H9 (cell line): ENCODE data around the gene NOTCH1. TPM values are rescaled to one million over a fixed set of nuclear protein-coding genes. Genes with fewer than 3 reads are reported as not detected.

Experiments used
- DNase-seq: peaks from one replicate; pipeline ENCODE4 v3.0.0-alpha.2; 2017
- H2AFZ ChIP-seq: one replicate; pipeline ENCODE4 v1.6.1; 2013; ENCODE audit warnings: mild to moderate bottlenecking, low read length, control low read depth, moderate library complexity
- H2AK5ac ChIP-seq: 2 replicates; pipeline ENCODE4 v1.6.1; 2013; ENCODE audit warnings: low read length, control low read depth, mixed read lengths; ENCODE audit not compliant: insufficient read length
- H2BK120ac ChIP-seq: one replicate; pipeline ENCODE4 v1.6.1; 2013; ENCODE audit warnings: low read depth, mild to moderate bottlenecking, low read length, control low read depth, inconsistent platforms; ENCODE audit not compliant: poor library complexity, severe bottlenecking
- H2BK12ac ChIP-seq: 2 replicates; pipeline ENCODE4 v1.6.1; 2013; ENCODE audit warnings: low read length, control low read depth, mixed read lengths, low read depth; ENCODE audit not compliant: insufficient read length
- H2BK15ac ChIP-seq: 2 replicates; pipeline ENCODE4 v1.6.1; 2013; ENCODE audit warnings: low read depth, low read length, control low read depth
- H2BK20ac ChIP-seq: one replicate; pipeline ENCODE4 v1.6.1; 2013; ENCODE audit warnings: low read depth, mild to moderate bottlenecking, low read length, control low read depth, inconsistent platforms; ENCODE audit not compliant: poor library complexity, severe bottlenecking
- H2BK5ac ChIP-seq: 2 replicates; pipeline ENCODE4 v1.6.1; 2013; ENCODE audit warnings: low read length, control low read depth, mixed read lengths; ENCODE audit not compliant: insufficient read length
- H3K14ac ChIP-seq: 2 replicates; pipeline ENCODE4 v1.6.1; 2013; ENCODE audit warnings: low read length, control low read depth; ENCODE audit not compliant: insufficient read depth
- H3K18ac ChIP-seq: 2 replicates; pipeline ENCODE4 v1.6.1; 2013; ENCODE audit warnings: low read depth, mild to moderate bottlenecking, mixed read lengths, low read length, control low read depth; ENCODE audit not compliant: insufficient read length
- H3K23ac ChIP-seq: 2 replicates; pipeline ENCODE4 v1.6.1; 2013; ENCODE audit warnings: low read length, control low read depth, mixed read lengths, low read depth; ENCODE audit not compliant: insufficient read length
- H3K23me2 ChIP-seq: 2 replicates; pipeline ENCODE4 v1.6.1; 2013; ENCODE audit warnings: low read depth, mild to moderate bottlenecking, mixed read lengths, low read length, control low read depth; ENCODE audit not compliant: insufficient read length, poor library complexity, severe bottlenecking
- H3K27ac ChIP-seq: 2 replicates; pipeline ENCODE4 v1.5.1; 2013; ENCODE audit warnings: low read length, control low read depth, mixed read lengths, low read depth; ENCODE audit not compliant: insufficient read length
- H3K27me3 ChIP-seq: 2 replicates; pipeline ENCODE4 v1.6.1; 2013; ENCODE audit warnings: low read length, control low read depth, inconsistent platforms; ENCODE audit not compliant: insufficient read depth
- H3K4ac ChIP-seq: 2 replicates; pipeline ENCODE4 v1.6.1; 2013; ENCODE audit warnings: low read depth, mild to moderate bottlenecking, control low read depth, inconsistent platforms, low read length, moderate library complexity
- H3K4me1 ChIP-seq: 2 replicates; pipeline ENCODE4 v1.6.1; 2013; ENCODE audit warnings: low read length, control low read depth, inconsistent platforms; ENCODE audit not compliant: insufficient read depth
- H3K4me2 ChIP-seq: 2 replicates; pipeline ENCODE4 v1.6.1; 2013; ENCODE audit warnings: low read length, control low read depth, mixed read lengths; ENCODE audit not compliant: insufficient read length, insufficient read depth
- H3K56ac ChIP-seq: 2 replicates; pipeline ENCODE4 v1.6.1; 2013; ENCODE audit warnings: low read depth, mild to moderate bottlenecking, mixed read lengths, low read length, control low read depth; ENCODE audit not compliant: insufficient read length
- H3K79me1 ChIP-seq: 2 replicates; pipeline ENCODE4 v1.6.1; 2013; ENCODE audit warnings: low read depth, mild to moderate bottlenecking, moderate library complexity, low read length, control low read depth, inconsistent platforms; ENCODE audit not compliant: insufficient read depth, poor library complexity, severe bottlenecking
- H3K79me2 ChIP-seq: 2 replicates; pipeline ENCODE4 v1.6.1; 2013; ENCODE audit warnings: low read length, control low read depth, inconsistent platforms; ENCODE audit not compliant: insufficient read depth
- H3K9ac ChIP-seq: 2 replicates; pipeline ENCODE4 v1.6.1; 2013; ENCODE audit warnings: low read length, control low read depth, mixed read lengths; ENCODE audit not compliant: insufficient read length; ENCODE audit errors: extremely low read depth
- H3K9me3 ChIP-seq: one replicate; pipeline ENCODE4 v1.6.1; 2013; ENCODE audit warnings: low read depth, low read length, inconsistent platforms; ENCODE audit not compliant: control insufficient read depth
- H3T11ph ChIP-seq: one replicate; pipeline ENCODE4 v1.6.1; 2013; ENCODE audit warnings: mild to moderate bottlenecking, low read length, control low read depth, inconsistent platforms
- H4K20me1 ChIP-seq: one replicate; pipeline ENCODE4 v1.6.1; 2013; ENCODE audit not compliant: control insufficient read depth, insufficient read length, insufficient read depth
- H4K5ac ChIP-seq: 2 replicates; pipeline ENCODE4 v1.6.1; 2013; ENCODE audit warnings: low read depth, mild to moderate bottlenecking, mixed read lengths, low read length, control low read depth; ENCODE audit not compliant: insufficient read length
- H4K8ac ChIP-seq: replicated peaks from 2 replicates; pipeline ENCODE4 v1.6.1; 2013; ENCODE audit warnings: low read length, control low read depth, mixed read lengths, low read depth; ENCODE audit not compliant: insufficient read length
- H4K91ac ChIP-seq: 2 replicates; pipeline ENCODE4 v1.6.1; 2013; ENCODE audit warnings: low read depth, mild to moderate bottlenecking, moderate library complexity, mixed read lengths, low read length, control low read depth; ENCODE audit not compliant: insufficient read length
- H3K27ac Mint-ChIP-seq, 3 experiments: 2 replicates in 2 of 3; 3 replicates in 1 of 3; pipeline ENCODE4 v1.8.0; 2020 to 2021; ENCODE audit warnings: mixed read lengths in 3 of 3, mild to moderate bottlenecking in 1 of 3, moderate library complexity in 1 of 3
- H3K27me3 Mint-ChIP-seq: 2 replicates; pipeline ENCODE4 v1.8.0; 2021; ENCODE audit warnings: low read depth, mild to moderate bottlenecking, moderate library complexity, mixed read lengths
- H3K36me3 Mint-ChIP-seq, 3 experiments: 2 replicates in 2 of 3; 3 replicates in 1 of 3; pipeline ENCODE4 v1.8.0; 2020 to 2021; ENCODE audit warnings: low read depth in 3 of 3, mixed read lengths in 3 of 3; ENCODE audit not compliant: insufficient read depth in 1 of 3
- H3K4me1 Mint-ChIP-seq, 2 experiments: 2 replicates each; pipeline ENCODE4 v1.8.0; 2020; ENCODE audit warnings: mixed read lengths in 2 of 2
- H3K4me3 Mint-ChIP-seq, 2 experiments: 2 replicates in 1 of 2; 3 replicates in 1 of 2; pipeline ENCODE4 v1.8.0; 2020 to 2021; ENCODE audit warnings: mild to moderate bottlenecking in 2 of 2, mixed read lengths in 2 of 2, moderate library complexity in 1 of 2
- H3K9me3 Mint-ChIP-seq, 2 experiments: 2 replicates in 1 of 2; 3 replicates in 1 of 2; pipeline ENCODE4 v1.8.0; 2020; ENCODE audit warnings: mild to moderate bottlenecking in 2 of 2, mixed read lengths in 2 of 2, moderate library complexity in 1 of 2
- WGBS: extraction: QIAGEN DNeasy Blood & Tissue Kit; methylation state at CpG from one replicate; pipeline ENCODE4 v1.1.7; 2013; ENCODE audit warnings: missing lambda C conversion rate, low lambda C conversion rate, mixed read lengths; ENCODE audit not compliant: insufficient read length; ENCODE audit errors: extremely low coverage; 5-methylcytosine and 5-hydroxymethylcytosine counted together
- total RNA-seq: library from RNA; stranded (reverse); gene quantifications from 2 replicates; pipeline ENCODE4 v1.2.1, GENCODE V29; 2021
- TF ChIP-seq, protein P1 (sequence below): fragments of 200-600 bp; sonication (generic); conservative IDR thresholded peaks from 3 replicates; pipeline ENCODE4 v1.8.0; 2021; ENCODE audit warnings: antibody characterized with exemption, mild to moderate bottlenecking

The NOTCH1 gene
- total RNA-seq, 1 experiment from 2014 or later: 71.6 TPM

DNA sequence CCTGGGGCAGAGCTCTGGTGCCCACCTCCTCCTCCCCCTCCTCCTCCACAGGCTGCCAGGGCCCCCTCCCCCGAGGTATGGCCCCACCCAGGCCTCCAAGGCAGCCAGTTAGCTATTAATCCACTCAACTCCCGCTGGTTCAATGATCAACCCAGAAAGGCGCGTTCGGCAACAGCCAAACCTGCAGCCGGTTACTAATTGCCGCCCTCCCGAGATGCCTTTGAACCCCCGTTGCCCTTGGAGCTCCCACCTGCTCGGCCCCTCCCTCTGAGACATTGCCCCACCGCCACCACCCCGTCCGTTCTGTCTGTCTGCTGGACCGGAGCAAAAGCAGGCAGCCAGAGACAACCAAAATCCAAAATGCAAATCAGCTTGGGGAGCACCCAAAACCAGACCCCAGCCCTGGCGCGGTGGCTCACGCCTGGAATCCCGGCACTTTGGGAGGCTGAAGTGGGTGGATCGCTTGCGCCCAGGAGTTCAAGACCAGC, 25.8 kb downstream of the NOTCH1 start:
- Histone ChIP-seq H3K4me1 (no peaks in the 10 kb centered on the region), H2BK15ac (no peak overlapping the region), H2AK5ac (no peak overlapping the region), H2BK12ac (no peak overlapping the region), H3K18ac (no peak overlapping the region), H3K27me3 (no peaks in the 10 kb centered on the region), H3T11ph (no peak overlapping the region), H2BK120ac (no peak overlapping the region), H4K20me1 (no peaks in the 10 kb centered on the region), H3K4me2 (no peak overlapping the region), H4K5ac (no peak overlapping the region), H3K9me3 (no peaks in the 10 kb centered on the region), H4K8ac (no peak overlapping the region), H3K4ac (no peak overlapping the region), H2BK5ac (no peak overlapping the region), H3K23ac (no peak overlapping the region), H3K9ac (no peak overlapping the region), H3K27ac (no peak overlapping the region), H3K23me2 (no peaks in the 10 kb centered on the region), H2BK20ac (no peak overlapping the region), H4K91ac (no peak overlapping the region), H2AFZ (no peak overlapping the region), H3K79me1 (no peaks in the 10 kb centered on the region), H3K14ac (no peak overlapping the region), H3K79me2 (peaks cover 2% of the 10 kb centered on the region; the same call in 1 of the 2 replicates), H3K56ac (no peak overlapping the region)
- DNase-seq: no peak
- Mint-ChIP-seq H3K36me3 (peaks cover 2 to 28% (median 26%) of the 10 kb centered on the region in 3 experiments; a peak in 6 of 7 replicates), H3K4me1 (no peaks in the 10 kb centered on the region), H3K27me3 (no peaks in the 10 kb centered on the region), H3K4me3 (no peak overlapping the region), H3K27ac (peak overlapping the region; percentile 52 to 68 (median 61); a peak in 3 of 7 replicates), H3K9me3 (no peaks in the 10 kb centered on the region)
- no CpG with 5 or more reads among the region's 20 CpGs for WGBS
- TF ChIP-seq, protein P1, sequence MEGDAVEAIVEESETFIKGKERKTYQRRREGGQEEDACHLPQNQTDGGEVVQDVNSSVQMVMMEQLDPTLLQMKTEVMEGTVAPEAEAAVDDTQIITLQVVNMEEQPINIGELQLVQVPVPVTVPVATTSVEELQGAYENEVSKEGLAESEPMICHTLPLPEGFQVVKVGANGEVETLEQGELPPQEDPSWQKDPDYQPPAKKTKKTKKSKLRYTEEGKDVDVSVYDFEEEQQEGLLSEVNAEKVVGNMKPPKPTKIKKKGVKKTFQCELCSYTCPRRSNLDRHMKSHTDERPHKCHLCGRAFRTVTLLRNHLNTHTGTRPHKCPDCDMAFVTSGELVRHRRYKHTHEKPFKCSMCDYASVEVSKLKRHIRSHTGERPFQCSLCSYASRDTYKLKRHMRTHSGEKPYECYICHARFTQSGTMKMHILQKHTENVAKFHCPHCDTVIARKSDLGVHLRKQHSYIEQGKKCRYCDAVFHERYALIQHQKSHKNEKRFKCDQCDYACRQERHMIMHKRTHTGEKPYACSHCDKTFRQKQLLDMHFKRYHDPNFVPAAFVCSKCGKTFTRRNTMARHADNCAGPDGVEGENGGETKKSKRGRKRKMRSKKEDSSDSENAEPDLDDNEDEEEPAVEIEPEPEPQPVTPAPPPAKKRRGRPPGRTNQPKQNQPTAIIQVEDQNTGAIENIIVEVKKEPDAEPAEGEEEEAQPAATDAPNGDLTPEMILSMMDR: no peak
